GM12864 (cell line): Measurements from ENCODE around the gene RABEP2.
A peak's percentile ranks its signal among the peaks of the same experiment; 100 is the strongest.
"Not testable (repeated sequence)": the region's sequence is repeated elsewhere in the genome, so short reads cannot be mapped to it uniquely, and the experiment has no call there.

Experiments used
- DNase-seq: peaks from one replicate; pipeline ENCODE4 v3.0.0-alpha.2; 2011; ENCODE audit warnings: low read depth
- H3K4me3 ChIP-seq: 2 replicates; pipeline ENCODE4 v1.5.1; 2011; ENCODE audit warnings: mild to moderate bottlenecking, low read depth, low read length, control low read depth
- TF ChIP-seq, protein P1 (sequence below): IDR thresholded peaks from 2 replicates; pipeline ENCODE4 v1.5.1; 2011; ENCODE audit warnings: low read depth, mild to moderate bottlenecking, moderate library complexity, low read length, control low read depth, inconsistent platforms; ENCODE audit errors: missing control alignments

RABEP2 gene

DNA sequence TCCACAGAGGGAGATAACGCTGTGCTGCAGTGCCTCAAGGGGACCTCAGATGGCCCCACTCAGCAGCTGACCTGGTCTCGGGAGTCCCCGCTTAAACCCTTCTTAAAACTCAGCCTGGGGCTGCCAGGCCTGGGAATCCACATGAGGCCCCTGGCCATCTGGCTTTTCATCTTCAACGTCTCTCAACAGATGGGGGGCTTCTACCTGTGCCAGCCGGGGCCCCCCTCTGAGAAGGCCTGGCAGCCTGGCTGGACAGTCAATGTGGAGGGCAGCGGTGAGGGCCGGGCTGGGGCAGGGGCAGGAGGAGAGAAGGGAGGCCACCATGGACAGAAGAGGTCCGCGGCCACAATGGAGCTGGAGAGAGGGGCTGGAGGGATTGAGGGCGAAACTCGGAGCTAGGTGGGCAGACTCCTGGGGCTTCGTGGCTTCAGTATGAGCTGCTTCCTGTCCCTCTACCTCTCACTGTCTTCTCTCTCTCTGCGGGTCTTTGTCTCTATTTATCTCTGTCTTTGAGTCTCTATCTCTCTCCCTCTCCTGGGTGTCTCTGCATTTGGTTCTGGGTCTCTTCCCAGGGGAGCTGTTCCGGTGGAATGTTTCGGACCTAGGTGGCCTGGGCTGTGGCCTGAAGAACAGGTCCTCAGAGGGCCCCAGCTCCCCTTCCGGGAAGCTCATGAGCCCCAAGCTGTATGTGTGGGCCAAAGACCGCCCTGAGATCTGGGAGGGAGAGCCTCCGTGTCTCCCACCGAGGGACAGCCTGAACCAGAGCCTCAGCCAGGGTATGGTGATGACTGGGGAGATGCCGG, 7.5 kb upstream of the RABEP2 start:
- TF ChIP-seq, protein P1, sequence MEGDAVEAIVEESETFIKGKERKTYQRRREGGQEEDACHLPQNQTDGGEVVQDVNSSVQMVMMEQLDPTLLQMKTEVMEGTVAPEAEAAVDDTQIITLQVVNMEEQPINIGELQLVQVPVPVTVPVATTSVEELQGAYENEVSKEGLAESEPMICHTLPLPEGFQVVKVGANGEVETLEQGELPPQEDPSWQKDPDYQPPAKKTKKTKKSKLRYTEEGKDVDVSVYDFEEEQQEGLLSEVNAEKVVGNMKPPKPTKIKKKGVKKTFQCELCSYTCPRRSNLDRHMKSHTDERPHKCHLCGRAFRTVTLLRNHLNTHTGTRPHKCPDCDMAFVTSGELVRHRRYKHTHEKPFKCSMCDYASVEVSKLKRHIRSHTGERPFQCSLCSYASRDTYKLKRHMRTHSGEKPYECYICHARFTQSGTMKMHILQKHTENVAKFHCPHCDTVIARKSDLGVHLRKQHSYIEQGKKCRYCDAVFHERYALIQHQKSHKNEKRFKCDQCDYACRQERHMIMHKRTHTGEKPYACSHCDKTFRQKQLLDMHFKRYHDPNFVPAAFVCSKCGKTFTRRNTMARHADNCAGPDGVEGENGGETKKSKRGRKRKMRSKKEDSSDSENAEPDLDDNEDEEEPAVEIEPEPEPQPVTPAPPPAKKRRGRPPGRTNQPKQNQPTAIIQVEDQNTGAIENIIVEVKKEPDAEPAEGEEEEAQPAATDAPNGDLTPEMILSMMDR = peak; percentile 8
- peak overlapping the region; percentile 66 for H3K4me3 ChIP-seq
- DNase-seq = no peak

DNA sequence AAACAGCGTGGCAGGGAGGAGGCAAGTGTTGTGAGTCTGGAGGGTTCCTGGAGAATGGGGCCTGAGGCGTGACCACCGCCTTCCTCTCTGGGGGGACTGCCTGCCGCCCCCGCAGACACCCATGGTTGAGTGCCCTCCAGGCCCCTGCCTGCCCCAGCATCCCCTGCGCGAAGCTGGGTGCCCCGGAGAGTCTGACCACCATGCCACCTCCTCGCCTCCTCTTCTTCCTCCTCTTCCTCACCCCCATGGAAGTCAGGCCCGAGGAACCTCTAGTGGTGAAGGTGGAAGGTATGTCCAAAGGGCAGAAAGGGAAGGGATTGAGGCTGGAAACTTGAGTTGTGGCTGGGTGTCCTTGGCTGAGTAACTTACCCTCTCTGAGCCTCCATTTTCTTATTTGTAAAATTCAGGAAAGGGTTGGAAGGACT, 6.8 kb upstream of the RABEP2 start, which contains the start of gene CD19:
CD19 (plus strand) TSS at position 171 of the 425 bp plus-strand sequence; CDS start at position 201, 30 bp downstream.
- no peak for DNase-seq
- TF ChIP-seq, protein P1 = no peak
- peak within 1 kb of the TSS; percentile 66 for H3K4me3 ChIP-seq

DNA sequence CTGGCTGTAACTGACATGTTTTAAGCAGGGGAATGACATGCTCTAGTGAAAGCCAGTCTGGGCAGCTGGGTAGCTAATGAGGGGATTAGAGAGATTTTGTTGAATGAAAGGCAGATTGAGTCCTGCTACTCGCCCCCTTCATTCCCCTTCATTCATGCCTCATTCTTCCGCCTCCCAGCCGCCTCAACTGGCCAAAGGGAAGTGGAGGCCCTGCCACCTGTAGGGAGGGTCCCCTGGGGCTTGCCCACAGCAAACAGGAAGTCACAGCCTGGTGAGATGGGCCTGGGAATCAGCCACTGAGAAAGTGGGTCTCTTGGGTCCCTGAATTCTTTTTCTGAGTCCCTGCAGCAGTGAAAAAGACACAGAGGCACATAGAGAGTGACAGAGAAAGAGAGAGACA, 5.6 kb upstream of the RABEP2 start:
- TF ChIP-seq, protein P1 = no peak
- no peak for DNase-seq
- H3K4me3 ChIP-seq = no peak overlapping the region

DNA sequence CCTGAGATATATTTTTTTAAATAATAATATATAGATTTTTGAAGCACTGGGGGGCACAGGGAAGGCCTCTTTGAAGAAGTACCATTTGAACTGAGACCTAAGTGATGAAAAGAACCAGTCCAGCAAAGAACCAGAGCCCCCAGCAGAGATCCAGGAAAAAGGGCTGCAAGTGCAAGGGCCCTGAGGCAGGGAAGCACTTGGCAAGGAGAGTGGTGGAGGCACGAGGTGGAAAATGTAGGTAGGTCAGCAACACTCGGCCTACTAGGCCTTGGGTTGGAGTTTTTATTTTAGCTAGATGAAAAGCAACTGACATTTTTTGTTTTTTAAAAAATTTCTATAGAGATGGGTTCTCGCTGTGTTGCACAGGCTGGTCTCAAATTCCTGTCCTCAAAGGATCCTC, 5.2 kb upstream of the RABEP2 start:
- DNase-seq = no peak
- TF ChIP-seq, protein P1 = no peak
- H3K4me3 ChIP-seq = no peak overlapping the region

DNA sequence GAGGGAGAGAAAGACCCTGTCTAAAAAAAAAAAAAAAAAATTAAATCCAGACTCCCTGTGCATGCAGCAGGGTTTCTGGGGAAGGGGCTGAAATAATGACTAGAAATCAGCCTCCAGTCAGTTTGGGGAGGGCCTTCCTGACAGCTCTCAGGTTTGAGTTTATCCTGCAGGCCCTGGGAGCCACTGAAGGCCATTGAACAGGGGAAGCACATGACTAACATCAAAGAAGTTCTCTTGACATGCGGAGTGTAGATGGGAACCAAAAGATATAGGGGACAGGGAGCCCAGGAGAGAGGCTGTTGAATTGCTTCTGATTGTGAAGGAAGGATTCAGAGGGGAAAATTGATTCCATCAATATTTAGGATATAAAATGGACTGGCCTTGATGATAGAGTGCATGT, 2.8 kb upstream of the RABEP2 start:
- TF ChIP-seq, protein P1 = no peak
- DNase-seq = no peak
- no peak overlapping the region for H3K4me3 ChIP-seq

DNA sequence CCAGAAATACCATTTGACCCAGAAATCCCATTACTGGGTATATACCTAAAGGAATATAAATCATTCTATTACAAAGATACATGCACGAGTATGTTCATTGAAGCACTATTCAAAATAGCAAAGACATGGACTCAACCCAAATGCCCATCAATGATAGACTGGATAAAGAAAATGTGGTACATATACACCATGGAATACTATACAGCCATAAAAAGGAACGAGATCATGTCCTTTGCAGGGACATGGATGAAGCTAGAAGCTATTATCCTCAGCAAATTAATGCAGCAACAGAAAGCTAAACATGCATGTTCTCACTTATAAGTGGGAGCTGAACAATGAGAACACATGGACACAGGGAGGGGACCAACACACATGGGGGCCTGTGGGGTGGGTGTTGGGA, 1.2 kb upstream of the RABEP2 start:
- not testable (repeated sequence) for DNase-seq
- peak overlapping the region; percentile 69; the same call in 1 of the 2 replicates for H3K4me3 ChIP-seq

DNA sequence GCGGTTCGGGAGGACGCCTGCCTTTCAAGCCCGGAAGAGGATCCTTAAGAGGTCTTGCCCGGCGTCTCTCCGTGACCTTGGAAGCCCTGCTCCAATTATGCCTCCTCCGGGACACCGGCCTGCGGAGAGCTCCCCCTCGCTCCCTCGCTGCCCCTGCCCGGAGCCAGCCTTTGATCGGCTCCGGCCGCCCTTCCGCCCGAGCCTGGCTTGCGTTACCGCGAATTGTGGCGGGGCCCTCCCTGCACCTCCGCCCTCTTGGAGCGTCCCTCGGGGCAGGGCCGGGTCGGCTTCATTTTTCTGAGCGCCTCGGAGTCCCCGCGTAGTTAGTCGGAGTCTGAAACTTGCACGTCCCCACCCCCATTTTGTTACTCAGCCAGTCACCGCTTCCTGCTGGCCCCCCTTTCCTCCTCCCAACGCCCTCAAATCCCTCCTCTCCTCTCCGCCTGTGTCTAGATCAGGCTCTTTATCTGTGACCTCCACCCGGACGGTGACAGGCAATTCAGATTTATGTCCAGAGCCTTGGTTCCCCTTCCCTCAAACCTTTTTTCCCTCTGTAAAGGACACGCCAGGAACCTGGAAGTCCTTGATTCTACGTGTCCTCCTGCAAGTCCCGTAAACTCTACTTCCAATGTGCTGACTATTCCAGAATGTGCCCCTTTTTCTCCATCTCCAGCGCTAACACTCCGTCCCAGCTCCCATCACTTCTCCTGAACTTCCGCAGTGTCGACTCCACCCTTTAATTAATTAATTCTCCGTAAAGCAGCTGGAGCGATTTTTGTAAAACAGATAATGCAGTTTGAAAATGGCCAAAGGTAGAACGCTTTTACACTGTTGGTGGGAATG, 569 bp upstream of the RABEP2 start:
- peak; percentile 73 for DNase-seq
- TF ChIP-seq, protein P1 = no peak
- peak overlapping the region; percentile 69 for H3K4me3 ChIP-seq
